CD14-positive monocyte (primary cell): ENCODE results near the gene LRRC34. TPM values are rescaled to one million over a fixed set of nuclear protein-coding genes. Genes with fewer than 3 reads are reported as not detected.

Experiments used
- DNase-seq, 3 donors: peaks; one replicate each; pipeline ENCODE4 v3.0.0-alpha.2; 2011 to 2022
- H2AFZ ChIP-seq: 2 replicates; pipeline ENCODE4 v1.6.0; 2012; ENCODE audit warnings: mild to moderate bottlenecking, low read depth, low read length, inconsistent platforms; ENCODE audit not compliant: insufficient read depth, poor library complexity, severe bottlenecking
- H3K27ac ChIP-seq, 2 donors: 1 replicate in 1 of 2; 2 replicates in 1 of 2; pipeline ENCODE4 v1.5.1; 2012 to 2013; ENCODE audit warnings: low read length in 2 of 2, control low read depth in 1 of 2, inconsistent platforms in 1 of 2, low read depth in 1 of 2, mild to moderate bottlenecking in 1 of 2
- H3K27me3 ChIP-seq, 2 donors: one replicate each; pipeline versions ENCODE4 v1.6.0 to v1.6.1; 2011 to 2013; ENCODE audit warnings: low read length in 2 of 2; ENCODE audit not compliant: control insufficient read depth in 2 of 2, insufficient read depth in 2 of 2
- H3K36me3 ChIP-seq, 2 donors: replicated peaks in 1 of 2; 1 replicate in 1 of 2; 2 replicates in 1 of 2; pipeline versions ENCODE4 v1.5.1 to v1.6.1; 2012 to 2013; ENCODE audit warnings: low read length in 2 of 2, control low read depth in 1 of 2, inconsistent platforms in 1 of 2, mild to moderate bottlenecking in 1 of 2; ENCODE audit not compliant: insufficient read depth in 2 of 2, control insufficient read depth in 1 of 2
- H3K4me1 ChIP-seq, 2 donors: 1 replicate in 1 of 2; 2 replicates in 1 of 2; pipeline versions ENCODE4 v1.5.1 to v1.6.1; 2012 to 2013; ENCODE audit warnings: low read length in 2 of 2, control low read depth in 1 of 2, inconsistent platforms in 1 of 2, mild to moderate bottlenecking in 1 of 2, moderate library complexity in 1 of 2; ENCODE audit not compliant: insufficient read depth in 2 of 2, control insufficient read depth in 1 of 2
- H3K4me2 ChIP-seq: replicated peaks from 2 replicates; pipeline ENCODE3; 2012; ENCODE audit warnings: low read length, moderate library complexity, mild to moderate bottlenecking; ENCODE audit not compliant: poor library complexity, severe bottlenecking; ENCODE audit errors: extremely low read depth
- H3K4me3 ChIP-seq, 3 experiments: fragments of 200-600 bp in 1 of 3; sonication (generic) in 1 of 3; replicated peaks in 1 of 3; 1 replicate in 2 of 3; 2 replicates in 1 of 3; pipeline ENCODE4 v1.5.1; 2011 to 2013; ENCODE audit warnings: low read length in 3 of 3, mild to moderate bottlenecking in 3 of 3, control low read depth in 2 of 3, low read depth in 2 of 3, inconsistent platforms in 1 of 3, moderate library complexity in 1 of 3
- H3K79me2 ChIP-seq: 2 replicates; pipeline ENCODE4 v1.6.0; 2012; ENCODE audit warnings: mild to moderate bottlenecking, control low read depth, inconsistent platforms, low read length, moderate library complexity; ENCODE audit not compliant: insufficient read depth
- H3K9ac ChIP-seq: 2 replicates; pipeline ENCODE4 v1.6.0; 2017; ENCODE audit warnings: low read length, mild to moderate bottlenecking; ENCODE audit not compliant: insufficient read depth, poor library complexity, severe bottlenecking
- H3K9me3 ChIP-seq, 2 donors: replicated peaks in 1 of 2; 1 replicate in 1 of 2; 2 replicates in 1 of 2; pipeline versions ENCODE4 v1.5.1 to v1.6.1; 2012 to 2013; ENCODE audit warnings: low read length in 2 of 2, control low read depth in 1 of 2; ENCODE audit not compliant: control insufficient read depth in 1 of 2, insufficient read depth in 1 of 2
- H4K20me1 ChIP-seq: 2 replicates; pipeline ENCODE4 v1.6.0; 2012; ENCODE audit warnings: mild to moderate bottlenecking, low read length, control low read depth, moderate library complexity; ENCODE audit not compliant: insufficient read depth
- H3K27ac Mint-ChIP-seq, 7 donors: one replicate each; pipeline ENCODE4 v1.8.0; 2020; ENCODE audit warnings: mild to moderate bottlenecking in 7 of 7, mixed read lengths in 7 of 7, moderate library complexity in 6 of 7, inconsistent platforms in 2 of 7
- H3K27me3 Mint-ChIP-seq, 3 donors: one replicate each; pipeline ENCODE4 v1.8.0; 2021 to 2022; ENCODE audit warnings: low read depth in 3 of 3, mild to moderate bottlenecking in 3 of 3, mixed read lengths in 3 of 3, moderate library complexity in 3 of 3, inconsistent platforms in 1 of 3
- H3K36me3 Mint-ChIP-seq, 2 donors: one replicate each; pipeline ENCODE4 v1.8.0; 2020; ENCODE audit warnings: mixed read lengths in 2 of 2, inconsistent platforms in 1 of 2, mild to moderate bottlenecking in 1 of 2
- H3K4me1 Mint-ChIP-seq: one replicate; pipeline ENCODE4 v1.8.0; 2020; ENCODE audit warnings: mild to moderate bottlenecking, mixed read lengths
- H3K4me3 Mint-ChIP-seq, 2 donors: one replicate each; pipeline ENCODE4 v1.8.0; 2020; ENCODE audit warnings: mild to moderate bottlenecking in 2 of 2, mixed read lengths in 2 of 2, moderate library complexity in 1 of 2
- H3K9me3 Mint-ChIP-seq, 7 donors: one replicate each; pipeline ENCODE4 v1.8.0; 2020 to 2022; ENCODE audit warnings: mixed read lengths in 7 of 7, mild to moderate bottlenecking in 6 of 7, moderate library complexity in 6 of 7, inconsistent platforms in 2 of 7
- CTCF ChIP-seq: fragments of 200-600 bp; IDR thresholded peaks from one replicate; pipeline ENCODE4 v1.8.0; 2022; ENCODE audit warnings: antibody characterized with exemption, mild to moderate bottlenecking
- WGBS: methylation state at CpG from one replicate; pipeline ENCODE4 v1.1.5; 2013; ENCODE audit warnings: missing lambda C conversion rate; ENCODE audit not compliant: insufficient coverage; 5-methylcytosine and 5-hydroxymethylcytosine counted together
- intact Hi-C, 2 donors: fragments of 100-400 bp; cut with micrococcal nuclease; formaldehyde crosslinking; loops; one replicate each; pipeline versions ENCODE4 v1.15.0 to v1.15.1; 2023
- polyA plus RNA-seq, 3 donors: library from polyadenylated mRNA; depleted of rRNA in 1 of 3; unstranded in 2 of 3; stranded (reverse) in 1 of 3; fragments of 300-500 nt in 2 of 3; fragments of >200 nt in 1 of 3; fragmentation: Illumina TruSeq in 2 of 3; gene quantifications; 1 replicate in 2 of 3; 2 replicates in 1 of 3; pipeline ENCODE4 v1.2.3, GENCODE V29; 2012 to 2021

LRRC34 gene
- polyA plus RNA-seq, 3 donors: 0.25 to 0.61 (median 0.43) TPM

GRCh38 chr3:169815590-169816150, 3.0 kb upstream of the LRRC34 start:
- Mint-ChIP-seq H3K27me3 (peaks cover 0 to 4% (median 2%) of the 10 kb centered on the region in 3 donors), H3K4me1 (peaks cover 27% of the 10 kb centered on the region), H3K27ac (no peak overlapping the region), H3K9me3 (peaks cover 6 to 20% (median 11%) of the 10 kb centered on the region in 7 donors), H3K36me3 (no peaks in the 10 kb centered on the region), H3K4me3 (no peak overlapping the region)
- Histone ChIP-seq H3K9me3 (peaks cover 0 to 8% of the 10 kb centered on the region in 2 donors), H3K4me1 (peaks cover 26 to 31% of the 10 kb centered on the region in 2 donors), H3K9ac (no peak overlapping the region), H3K4me2 (no peak overlapping the region), H3K27me3 (peaks cover 0 to 3% of the 10 kb centered on the region in 2 donors), H3K27ac (no peak overlapping the region), H2AFZ (no peak overlapping the region), H3K4me3 (no peak overlapping the region), H3K36me3 (no peaks in the 10 kb centered on the region), H4K20me1 (no peaks in the 10 kb centered on the region), H3K79me2 (no peaks in the 10 kb centered on the region)
- no peak for TF ChIP-seq CTCF
- intact Hi-C loops: no loop called here
- 85% methylated on average over 2 of the region's 4 CpGs for WGBS
- no peak for DNase-seq

GRCh38 chr3:169813757-169814517, 1.2 kb upstream of the LRRC34 start:
- H3K4me2 ChIP-seq: peak overlapping the region; percentile 87
- H3K9me3 Mint-ChIP-seq: peaks cover 6 to 20% (median 11%) of the 10 kb centered on the region in 7 donors
- H3K27me3 ChIP-seq: peaks cover 0 to 3% of the 10 kb centered on the region in 2 donors
- no peaks in the 10 kb centered on the region for H3K79me2 ChIP-seq
- peak overlapping the region in 4 of 7 donors; percentile 54 to 85 (median 59) for H3K27ac Mint-ChIP-seq
- peak; percentile 14 to 41 (median 17) for DNase-seq
- peak overlapping the region; percentile 50 to 75 (median 59) for H3K4me3 ChIP-seq
- intact Hi-C loops: no loop called here
- peaks cover 27% of the 10 kb centered on the region for H3K4me1 Mint-ChIP-seq
- no peaks in the 10 kb centered on the region for H4K20me1 ChIP-seq
- WGBS: 37% methylated on average over 21 of the region's 27 CpGs
- peaks cover 0 to 8% of the 10 kb centered on the region in 2 donors for H3K9me3 ChIP-seq
- peak overlapping the region in 1 of 2 donors; percentile 6 for H3K27ac ChIP-seq
- peak overlapping the region; percentile 89 to 96 for H3K4me3 Mint-ChIP-seq
- peaks cover 26 to 31% of the 10 kb centered on the region in 2 donors for H3K4me1 ChIP-seq
- peak; percentile 64 for TF ChIP-seq CTCF
- peak overlapping the region; percentile 65 for H3K9ac ChIP-seq
- no peaks in the 10 kb centered on the region for H3K36me3 Mint-ChIP-seq
- no peaks in the 10 kb centered on the region for H3K36me3 ChIP-seq
- H3K27me3 Mint-ChIP-seq: peaks cover 0 to 4% (median 2%) of the 10 kb centered on the region in 3 donors
- peak overlapping the region; percentile 94 for H2AFZ ChIP-seq
